HCT116 (cell line): ENCODE measurements around the gene C5AR2. TPM values are rescaled to one million over a fixed set of nuclear protein-coding genes. Genes with fewer than 3 reads are reported as not detected.
A peak's percentile ranks its signal among the peaks of the same experiment; 100 is the strongest.

ENCODE experiments used
- ATAC-seq: fragments of 200-7000 bp; cut with Tn5 transposase; 2 replicates; pipeline ENCODE4 v1.9.1; 2020; ENCODE audit warnings: mild to moderate bottlenecking, moderate library complexity
- BruUV-seq: library from RNA; stranded (reverse); fragments of 400-500 nt; replicated peaks from 2 replicates; lab custom pipeline; 2021; lab: Mats Ljungman, UMichigan
- CTCF ChIA-PET: fragments of 300-600 bp; sonication (Branson Sonifier 250); formaldehyde crosslinking; loops from one replicate; lab custom pipeline; 2021; ENCODE audit warnings: antibody characterized with exemption; lab: Charles Lee
- POLR2A ChIA-PET: fragments of 300-600, 350-600 bp; sonication (Branson Sonifier 250); formaldehyde crosslinking; loops from one replicate; lab custom pipeline; 2021; ENCODE audit warnings: antibody characterized with exemption; lab: Charles Lee
- RAD21 ChIA-PET, 2 experiments: fragments of 300-600 bp; sonication (Branson Sonifier 250); formaldehyde crosslinking; loops; one replicate each; lab custom pipeline; 2023; ENCODE audit warnings: low total read pairs in 2 of 2; ENCODE audit not compliant: uncharacterized antibody in 2 of 2, unreplicated experiment in 2 of 2, low non-redundant PET in 1 of 2; lab: Charles Lee
- DNase-seq: peaks from one replicate; pipeline ENCODE4 v3.0.0-alpha.2; 2010; ENCODE audit warnings: low read depth, low spot score
- H2AFZ ChIP-seq: fragments of 200-600 bp; shearing (Covaris generic), sonication (generic); 2 replicates; pipeline ENCODE4 v1.6.1; 2017; ENCODE audit warnings: low read depth, mixed run types, mixed read lengths, antibody characterized with exemption, low read length; ENCODE audit not compliant: poor library complexity, severe bottlenecking
- H3K27ac ChIP-seq: 2 replicates; pipeline ENCODE4 v1.5.1; 2012; ENCODE audit warnings: low read depth, low read length
- H3K27me3 ChIP-seq: fragments of 200-600 bp; sonication (generic); 2 replicates; pipeline ENCODE4 v1.6.1; 2016; ENCODE audit warnings: mixed run types, low read length, mixed read lengths; ENCODE audit not compliant: insufficient read depth
- H3K36me3 ChIP-seq, 2 experiments: fragments of 200-500 bp in 1 of 2; fragments of 200-600 bp in 1 of 2; sonication (Bioruptor generic) in 1 of 2; sonication (generic) in 1 of 2; 2 replicates each; pipeline versions ENCODE4 v1.5.1 to v1.6.1; 2014 to 2016; ENCODE audit warnings: low read length in 2 of 2, inconsistent platforms in 1 of 2, mixed read lengths in 1 of 2, mixed run types in 1 of 2; ENCODE audit not compliant: insufficient read depth in 2 of 2, control insufficient read depth in 1 of 2
- H3K4me1 ChIP-seq, 2 experiments: fragments of 200-600 bp in 1 of 2; sonication (generic) in 1 of 2; 2 replicates each; pipeline versions ENCODE4 v1.5.1 to v1.6.1; 2012 to 2017; ENCODE audit warnings: low read length in 2 of 2, inconsistent platforms in 1 of 2, mild to moderate bottlenecking in 1 of 2, mixed read lengths in 1 of 2, mixed run types in 1 of 2, moderate library complexity in 1 of 2; ENCODE audit not compliant: insufficient read depth in 2 of 2, control insufficient read depth in 1 of 2
- H3K4me2 ChIP-seq: fragments of 200-600 bp; sonication (generic); 2 replicates; pipeline ENCODE4 v1.6.1; 2017; ENCODE audit warnings: mixed run types, low read length, mixed read lengths
- H3K4me3 ChIP-seq, 2 experiments: fragments of 200-600 bp in 1 of 2; sonication (generic) in 1 of 2; replicated peaks in 1 of 2; 2 replicates each; pipeline ENCODE4 v1.5.1; 2011 to 2016; ENCODE audit warnings: low read length in 2 of 2, control low read depth in 1 of 2, low read depth in 1 of 2, mild to moderate bottlenecking in 1 of 2, mixed read lengths in 1 of 2, mixed run types in 1 of 2
- H3K79me2 ChIP-seq: fragments of 200-600 bp; sonication (generic); 2 replicates; pipeline ENCODE4 v1.6.1; 2017; ENCODE audit warnings: mild to moderate bottlenecking, mixed run types, low read length, moderate library complexity, mixed read lengths; ENCODE audit not compliant: insufficient read depth
- H3K9ac ChIP-seq: fragments of 200-600 bp; sonication (generic); 2 replicates; pipeline ENCODE4 v1.6.1; 2016; ENCODE audit warnings: low read length, mixed read lengths
- H3K9me2 ChIP-seq: fragments of 200-600 bp; sonication (generic), shearing (Covaris generic); 2 replicates; pipeline ENCODE4 v1.6.1; 2017; ENCODE audit warnings: mixed run types, mild to moderate bottlenecking, moderate library complexity; ENCODE audit not compliant: insufficient read depth
- H3K9me3 ChIP-seq, 2 experiments: fragments of 200-500 bp in 1 of 2; fragments of 200-600 bp in 1 of 2; sonication (Bioruptor generic) in 1 of 2; sonication (generic) in 1 of 2; 2 replicates each; pipeline ENCODE4 v1.6.1; 2014 to 2017; ENCODE audit warnings: low read length in 2 of 2, mixed read lengths in 2 of 2, inconsistent platforms in 1 of 2, low read depth in 1 of 2, mild to moderate bottlenecking in 1 of 2, mixed run types in 1 of 2, moderate library complexity in 1 of 2; ENCODE audit not compliant: control insufficient read depth in 1 of 2, insufficient read depth in 1 of 2
- H4K20me1 ChIP-seq: fragments of 200-600 bp; sonication (generic), shearing (Covaris generic); 2 replicates; pipeline ENCODE4 v1.6.1; 2017; ENCODE audit warnings: mixed run types, mild to moderate bottlenecking, moderate library complexity; ENCODE audit not compliant: insufficient read depth
- CBX3 ChIP-seq: IDR thresholded peaks from 2 replicates; pipeline ENCODE4 v1.6.1; 2012; ENCODE audit warnings: low read depth
- EGR1 ChIP-seq: IDR thresholded peaks from 2 replicates; pipeline ENCODE4 v1.6.1; 2012; ENCODE audit warnings: low read depth
- FOSL1 ChIP-seq: IDR thresholded peaks from 2 replicates; pipeline ENCODE4 v1.6.1; 2012; ENCODE audit warnings: low read depth
- RAD21 ChIP-seq: IDR thresholded peaks from 2 replicates; pipeline ENCODE4 v1.6.1; 2012; ENCODE audit warnings: low read depth, mild to moderate bottlenecking
- SIN3A ChIP-seq: IDR thresholded peaks from 2 replicates; pipeline ENCODE4 v1.6.1; 2012; ENCODE audit warnings: low read depth
- SP1 ChIP-seq: IDR thresholded peaks from 2 replicates; pipeline ENCODE4 v1.6.1; 2012; ENCODE audit warnings: low read depth
- TCF7L2 ChIP-seq: IDR thresholded peaks from 2 replicates; pipeline ENCODE4 v1.7.0; 2011; ENCODE audit warnings: borderline replicate concordance, inconsistent platforms; ENCODE audit not compliant: insufficient read depth, insufficient read length; ENCODE audit errors: extremely low read depth
- intact Hi-C: fragments of 100-400 bp; cut with micrococcal nuclease; formaldehyde crosslinking; loops from 2 replicates; pipeline ENCODE4 v1.10.0; 2022
- total RNA-seq: library from RNA; stranded (reverse); gene quantifications from one replicate; pipeline ENCODE4 v1.2.1, GENCODE V29; 2021; ENCODE audit not compliant: unreplicated experiment
- TF ChIP-seq, protein P1 (sequence below), 3 experiments: fragments of 200-600 bp in 1 of 3; sonication (generic) in 1 of 3; IDR thresholded peaks in 2 of 3; conservative IDR thresholded peaks in 1 of 3; 2 replicates each; pipeline ENCODE4 v1.5.1; 2012 to 2017; ENCODE audit warnings: low read depth in 2 of 3, low read length in 2 of 3, antibody characterized with exemption in 1 of 3, borderline replicate concordance in 1 of 3, control low read depth in 1 of 3, mild to moderate bottlenecking in 1 of 3, mixed read lengths in 1 of 3, mixed run types in 1 of 3, moderate library complexity in 1 of 3; ENCODE audit not compliant: insufficient read depth in 1 of 3
- TF ChIP-seq, protein P2 (sequence below): IDR thresholded peaks from 2 replicates; pipeline ENCODE4 v1.6.1; 2011; ENCODE audit warnings: mild to moderate bottlenecking, low read length, moderate library complexity; ENCODE audit not compliant: insufficient replicate concordance; ENCODE audit errors: extremely low read depth
- TF ChIP-seq, protein P3 (sequence below): IDR thresholded peaks from 2 replicates; pipeline ENCODE4 v1.6.1; 2012
- TF ChIP-seq, protein P4 (sequence below): IDR thresholded peaks from 2 replicates; pipeline ENCODE4 v1.6.1; 2012

C5AR2 gene
- total RNA-seq, 1 experiment from 2014 or later = 0.12 TPM

DNA sequence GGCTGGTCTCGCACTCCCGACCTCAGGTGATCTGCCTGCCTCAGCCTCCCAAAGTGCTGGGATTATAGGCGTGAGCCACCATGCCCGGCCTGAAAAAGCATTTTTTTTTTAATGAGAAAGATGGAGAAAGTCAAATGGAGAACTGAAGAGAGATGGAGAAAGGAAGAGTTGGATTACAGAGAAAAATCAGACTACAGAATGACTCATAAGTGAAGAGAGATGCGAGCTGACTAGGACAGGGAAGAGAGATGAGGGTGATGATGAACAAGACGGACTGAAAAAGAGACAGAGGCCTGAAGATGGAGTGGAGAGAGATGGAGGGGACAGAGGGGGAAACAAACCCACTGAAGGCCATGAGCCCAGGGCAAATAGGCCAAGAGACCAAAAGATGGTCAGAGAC is 18.7 kb downstream of the C5AR2 start (continued):
- TF ChIP-seq, protein P1, sequence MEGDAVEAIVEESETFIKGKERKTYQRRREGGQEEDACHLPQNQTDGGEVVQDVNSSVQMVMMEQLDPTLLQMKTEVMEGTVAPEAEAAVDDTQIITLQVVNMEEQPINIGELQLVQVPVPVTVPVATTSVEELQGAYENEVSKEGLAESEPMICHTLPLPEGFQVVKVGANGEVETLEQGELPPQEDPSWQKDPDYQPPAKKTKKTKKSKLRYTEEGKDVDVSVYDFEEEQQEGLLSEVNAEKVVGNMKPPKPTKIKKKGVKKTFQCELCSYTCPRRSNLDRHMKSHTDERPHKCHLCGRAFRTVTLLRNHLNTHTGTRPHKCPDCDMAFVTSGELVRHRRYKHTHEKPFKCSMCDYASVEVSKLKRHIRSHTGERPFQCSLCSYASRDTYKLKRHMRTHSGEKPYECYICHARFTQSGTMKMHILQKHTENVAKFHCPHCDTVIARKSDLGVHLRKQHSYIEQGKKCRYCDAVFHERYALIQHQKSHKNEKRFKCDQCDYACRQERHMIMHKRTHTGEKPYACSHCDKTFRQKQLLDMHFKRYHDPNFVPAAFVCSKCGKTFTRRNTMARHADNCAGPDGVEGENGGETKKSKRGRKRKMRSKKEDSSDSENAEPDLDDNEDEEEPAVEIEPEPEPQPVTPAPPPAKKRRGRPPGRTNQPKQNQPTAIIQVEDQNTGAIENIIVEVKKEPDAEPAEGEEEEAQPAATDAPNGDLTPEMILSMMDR (IDR thresholded peaks at IDR 0.05 in 2 of 3, conservative IDR thresholded peaks at IDR 0.05 in 1 of 3; ENCODE audit: borderline replicate concordance in 1 of 3, insufficient read depth in 1 of 3, low read depth in 2 of 3, low read length in 2 of 3) = no peak
- TF ChIP-seq, protein P2, sequence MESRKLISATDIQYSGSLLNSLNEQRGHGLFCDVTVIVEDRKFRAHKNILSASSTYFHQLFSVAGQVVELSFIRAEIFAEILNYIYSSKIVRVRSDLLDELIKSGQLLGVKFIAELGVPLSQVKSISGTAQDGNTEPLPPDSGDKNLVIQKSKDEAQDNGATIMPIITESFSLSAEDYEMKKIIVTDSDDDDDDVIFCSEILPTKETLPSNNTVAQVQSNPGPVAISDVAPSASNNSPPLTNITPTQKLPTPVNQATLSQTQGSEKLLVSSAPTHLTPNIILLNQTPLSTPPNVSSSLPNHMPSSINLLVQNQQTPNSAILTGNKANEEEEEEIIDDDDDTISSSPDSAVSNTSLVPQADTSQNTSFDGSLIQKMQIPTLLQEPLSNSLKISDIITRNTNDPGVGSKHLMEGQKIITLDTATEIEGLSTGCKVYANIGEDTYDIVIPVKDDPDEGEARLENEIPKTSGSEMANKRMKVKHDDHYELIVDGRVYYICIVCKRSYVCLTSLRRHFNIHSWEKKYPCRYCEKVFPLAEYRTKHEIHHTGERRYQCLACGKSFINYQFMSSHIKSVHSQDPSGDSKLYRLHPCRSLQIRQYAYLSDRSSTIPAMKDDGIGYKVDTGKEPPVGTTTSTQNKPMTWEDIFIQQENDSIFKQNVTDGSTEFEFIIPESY = no peak
- TF ChIP-seq RAD21 (no peak), FOSL1 (no peak), EGR1 (no peak), TCF7L2 (no peak), CBX3 (no peak)
- TF ChIP-seq, protein P3, sequence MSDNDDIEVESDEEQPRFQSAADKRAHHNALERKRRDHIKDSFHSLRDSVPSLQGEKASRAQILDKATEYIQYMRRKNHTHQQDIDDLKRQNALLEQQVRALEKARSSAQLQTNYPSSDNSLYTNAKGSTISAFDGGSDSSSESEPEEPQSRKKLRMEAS = no peak
- TF ChIP-seq, protein P4, sequence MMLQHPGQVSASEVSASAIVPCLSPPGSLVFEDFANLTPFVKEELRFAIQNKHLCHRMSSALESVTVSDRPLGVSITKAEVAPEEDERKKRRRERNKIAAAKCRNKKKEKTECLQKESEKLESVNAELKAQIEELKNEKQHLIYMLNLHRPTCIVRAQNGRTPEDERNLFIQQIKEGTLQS = no peak

DNA sequence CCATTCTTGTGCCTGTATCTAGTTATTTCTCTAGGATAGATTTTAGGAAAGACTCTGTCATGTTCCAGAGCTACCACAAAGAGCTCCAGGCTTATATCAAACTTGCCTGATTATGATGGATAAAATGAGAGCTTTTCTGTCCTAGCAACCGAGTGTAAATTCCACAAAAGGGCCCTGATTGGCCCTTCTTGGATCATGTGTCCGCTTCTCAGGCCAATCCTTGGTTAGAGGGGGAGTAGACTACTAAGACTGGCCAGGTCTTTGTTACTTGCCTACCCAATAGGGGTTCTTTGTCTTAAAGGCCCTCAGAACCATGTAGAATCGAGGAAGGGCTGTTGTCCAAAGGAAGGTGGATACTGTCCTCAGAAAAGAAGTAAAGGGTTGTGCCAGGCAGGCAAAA is 19.6 kb downstream of the C5AR2 start:
- BruUV-seq = no TSS peak
- Histone ChIP-seq H3K36me3 (peaks cover 28 to 35% of the 10 kb centered on the region in 2 experiments), H3K79me2 (peaks cover 69% of the 10 kb centered on the region), H3K9ac (no peak overlapping the region), H3K9me3 (no peaks in the 10 kb centered on the region), H3K4me3 (no peak overlapping the region), H3K4me2 (peak overlapping the region; percentile 3; the same call in 1 of the 2 replicates), H2AFZ (no peak overlapping the region), H4K20me1 (no peaks in the 10 kb centered on the region), H3K9me2 (no peaks in the 10 kb centered on the region), H3K27ac (no peak overlapping the region), H3K27me3 (no peaks in the 10 kb centered on the region), H3K4me1 (peaks cover 15 to 22% of the 10 kb centered on the region in 2 experiments; a peak in 3 of 4 replicates)
- no peak for TF ChIP-seq SIN3A
- TF ChIP-seq, protein P2 = no peak
- TF ChIP-seq SP1 = peak; percentile 25; the same call in 1 of the 2 replicates
- TF ChIP-seq, protein P3 = no peak
- DNase-seq (peak; percentile 41), ATAC-seq (peak; percentile 42)
- RAD21 ChIA-PET = interaction anchor here in 1 of 2 experiments (0.7 kb wide), 1 partner anchor 125 kb away, joined by 6 read pairs; no protein-coding TSS in a partner anchor
- CTCF ChIA-PET = interaction anchor here (1.0 kb wide), 3 partner anchors 40 to 77 kb away, joined by 3 to 6 read pairs (median 4); no protein-coding TSS in a partner anchor
- POLR2A ChIA-PET = no interaction called here
- intact Hi-C loops = no loop called here
